SK-N-SH (cell line): ENCODE results near the gene RHOT2. TPM values are rescaled to one million over a fixed set of nuclear protein-coding genes. Genes with fewer than 3 reads are reported as not detected.

ENCODE experiments used
- CTCF ChIA-PET: fragments of 300-600, 350-600 bp; formaldehyde crosslinking; extraction: SDS; loops from one replicate; lab custom pipeline; 2021; lab: Yijun Ruan, JAX
- POLR2A ChIA-PET: fragments of 350-600 bp; sonication (Branson Sonifier 250); formaldehyde crosslinking; extraction: SDS; loops from one replicate; lab custom pipeline; 2020; ENCODE audit warnings: antibody characterized with exemption, inconsistent platforms; lab: Yijun Ruan, JAX
- DNase-seq: peaks from one replicate; pipeline ENCODE4 v3.0.0; 2012
- H2AFZ ChIP-seq: fragments of 200-600 bp; sonication (generic); 2 replicates; pipeline ENCODE4 v1.8.1; 2016; ENCODE audit warnings: antibody characterized with exemption, mild to moderate bottlenecking, low read depth
- H3F3A ChIP-seq: fragments of 200-600 bp; sonication (generic); replicated peaks from 2 replicates; pipeline ENCODE3; 2016; ENCODE audit warnings: antibody characterized with exemption, mild to moderate bottlenecking; ENCODE audit not compliant: insufficient read depth
- H3K27ac ChIP-seq, 2 experiments: fragments of 200-500 bp in 1 of 2; fragments of 200-600 bp in 1 of 2; sonication (Bioruptor generic) in 1 of 2; sonication (generic), shearing (Covaris generic) in 1 of 2; 2 replicates each; pipeline versions ENCODE4 v1.5.1 to v1.6.1; 2014 to 2016; ENCODE audit warnings: low read depth in 2 of 2, inconsistent platforms in 1 of 2, low read length in 1 of 2, mild to moderate bottlenecking in 1 of 2, mixed read lengths in 1 of 2
- H3K27me3 ChIP-seq: fragments of 200-600 bp; sonication (generic), shearing (Covaris generic); 2 replicates; pipeline ENCODE4 v1.6.1; 2016; ENCODE audit warnings: mixed run types; ENCODE audit not compliant: insufficient read depth
- H3K36me3 ChIP-seq, 2 experiments: fragments of 200-500 bp in 1 of 2; fragments of 200-600 bp in 1 of 2; sonication (Bioruptor generic) in 1 of 2; sonication (generic) in 1 of 2; replicated peaks in 1 of 2; 2 replicates each; pipeline versions ENCODE3 to v1.5.1; 2014 to 2016; ENCODE audit warnings: low read length in 1 of 2, mild to moderate bottlenecking in 1 of 2; ENCODE audit not compliant: insufficient read depth in 2 of 2, control insufficient read depth in 1 of 2
- H3K4me1 ChIP-seq, 2 experiments: fragments of 200-500 bp in 1 of 2; fragments of 200-600 bp in 1 of 2; sonication (Bioruptor generic) in 1 of 2; sonication (generic), shearing (Covaris generic) in 1 of 2; 2 replicates each; pipeline versions ENCODE4 v1.5.1 to v1.6.1; 2014 to 2016; ENCODE audit warnings: low read depth in 1 of 2, low read length in 1 of 2, mixed run types in 1 of 2; ENCODE audit not compliant: insufficient read depth in 2 of 2, control insufficient read depth in 1 of 2
- H3K4me2 ChIP-seq: fragments of 200-600 bp; sonication (generic), shearing (Covaris generic); 2 replicates; pipeline ENCODE4 v1.6.1; 2017; ENCODE audit warnings: mixed run types
- H3K4me3 ChIP-seq, 2 experiments: fragments of 200-500 bp in 1 of 2; fragments of 200-600 bp in 1 of 2; sonication (Bioruptor generic) in 1 of 2; sonication (generic), shearing (Covaris generic) in 1 of 2; 2 replicates each; pipeline versions ENCODE4 v1.5.1 to v1.8.1; 2014 to 2016; ENCODE audit warnings: low read depth in 2 of 2, inconsistent platforms in 1 of 2, low read length in 1 of 2, mild to moderate bottlenecking in 1 of 2, mixed read lengths in 1 of 2, moderate library complexity in 1 of 2
- H3K79me2 ChIP-seq: fragments of 200-600 bp; sonication (generic); 2 replicates; pipeline ENCODE4 v1.8.1; 2017; ENCODE audit warnings: mild to moderate bottlenecking; ENCODE audit not compliant: insufficient read depth
- H3K9ac ChIP-seq: fragments of 200-600 bp; sonication (generic); 2 replicates; pipeline ENCODE4 v1.6.1; 2017; ENCODE audit warnings: mixed run types
- H3K9me2 ChIP-seq: fragments of 200-600 bp; sonication (generic); 2 replicates; pipeline ENCODE4 v1.6.1; 2017; ENCODE audit warnings: mixed run types
- H3K9me3 ChIP-seq: fragments of 200-600 bp; sonication (generic); 2 replicates; pipeline ENCODE4 v1.6.1; 2017; ENCODE audit warnings: mixed run types, mild to moderate bottlenecking, moderate library complexity
- H4K20me1 ChIP-seq: fragments of 200-600 bp; sonication (generic); 2 replicates; pipeline ENCODE4 v1.6.1; 2017; ENCODE audit warnings: mild to moderate bottlenecking, mixed run types; ENCODE audit not compliant: insufficient read depth
- CTCF ChIP-seq: fragments of 200-600 bp; sonication (generic); IDR thresholded peaks from 2 replicates; pipeline ENCODE4 v1.6.1; 2017; ENCODE audit warnings: antibody characterized with exemption, mild to moderate bottlenecking, moderate library complexity
- EP300 ChIP-seq, 2 experiments: IDR thresholded peaks; 2 replicates each; pipeline versions ENCODE4 v1.4.0 to v1.6.1; 2012; ENCODE audit warnings: borderline replicate concordance in 1 of 2, low read depth in 1 of 2, low read length in 1 of 2
- EZH2phosphoT487 ChIP-seq: fragments of 200-600 bp; sonication (generic); IDR thresholded peaks from 2 replicates; pipeline ENCODE4 v1.6.1; 2017; ENCODE audit warnings: low read depth, mixed run types, mild to moderate bottlenecking, antibody characterized with exemption, moderate library complexity, borderline replicate concordance
- FOXJ3 ChIP-seq: sonication (generic); formaldehyde crosslinking; IDR thresholded peaks from 2 replicates; pipeline ENCODE4 v1.5.1; 2020; ENCODE audit warnings: mild to moderate bottlenecking, missing genetic modification reagents
- FOXM1 ChIP-seq: IDR thresholded peaks from 2 replicates; pipeline ENCODE4 v1.4.0; 2012; ENCODE audit warnings: low read depth, mild to moderate bottlenecking
- GABPA ChIP-seq: IDR thresholded peaks from 2 replicates; pipeline ENCODE4 v1.4.0; 2012; ENCODE audit warnings: low read depth, mild to moderate bottlenecking
- GATA2 ChIP-seq: sonication (generic); formaldehyde crosslinking; IDR thresholded peaks from 2 replicates; pipeline ENCODE4 v1.5.0; 2020; ENCODE audit warnings: mild to moderate bottlenecking, missing genetic modification reagents
- JUND ChIP-seq: IDR thresholded peaks from 2 replicates; pipeline ENCODE4 v1.4.0; 2012
- MEF2A ChIP-seq: IDR thresholded peaks from 2 replicates; pipeline ENCODE4 v1.4.0; 2012; ENCODE audit warnings: low read depth, borderline replicate concordance
- MXI1 ChIP-seq: IDR thresholded peaks from 2 replicates; pipeline ENCODE4 v1.6.1; 2012; ENCODE audit warnings: mild to moderate bottlenecking, low read depth, low read length, improper control_type of control experiment
- NFIC ChIP-seq: IDR thresholded peaks from 2 replicates; pipeline ENCODE4 v1.4.0; 2012; ENCODE audit warnings: borderline replicate concordance
- NRF1 ChIP-seq: IDR thresholded peaks from 2 replicates; pipeline ENCODE4 v1.6.1; 2012; ENCODE audit warnings: low read depth, mild to moderate bottlenecking, low read length
- PBX3 ChIP-seq: IDR thresholded peaks from 2 replicates; pipeline ENCODE4; 2012
- RFX5 ChIP-seq: IDR thresholded peaks from 2 replicates; pipeline ENCODE4 v1.6.1; 2012; ENCODE audit warnings: mild to moderate bottlenecking, improper control_type of control experiment, low read length
- SIN3A ChIP-seq: IDR thresholded peaks from 2 replicates; pipeline ENCODE4 v1.6.1; 2012; ENCODE audit warnings: low read depth, mild to moderate bottlenecking, low read length, moderate library complexity, borderline replicate concordance
- SMC3 ChIP-seq: IDR thresholded peaks from 2 replicates; pipeline ENCODE4 v1.6.1; 2012; ENCODE audit warnings: low read depth, low read length, improper control_type of control experiment
- TCF12 ChIP-seq: IDR thresholded peaks from 2 replicates; pipeline ENCODE4 v1.4.0; 2012
- TEAD4 ChIP-seq: IDR thresholded peaks from 2 replicates; pipeline ENCODE4 v1.4.0; 2012; ENCODE audit warnings: mild to moderate bottlenecking, borderline replicate concordance; ENCODE audit not compliant: insufficient read depth
- ZBTB33 ChIP-seq: IDR thresholded peaks from 2 replicates; pipeline ENCODE4 v1.4.0; 2012; ENCODE audit warnings: low read depth, borderline replicate concordance
- WGBS: methylation state at CpG from one replicate; pipeline ENCODE4 v1.1.6; 2017; ENCODE audit warnings: low lambda C conversion rate; 5-methylcytosine and 5-hydroxymethylcytosine counted together
- polyA plus RNA-seq, 3 experiments: library from polyadenylated mRNA; depleted of rRNA; stranded (reverse); fragments of >200 nt; gene quantifications; 2 replicates each; pipeline ENCODE4 v1.2.3, GENCODE V29; 2012
- TF ChIP-seq, protein P1 (sequence below): IDR thresholded peaks from 2 replicates; pipeline ENCODE4 v1.6.1; 2012; ENCODE audit warnings: mild to moderate bottlenecking, low read depth, low read length, moderate library complexity

Gene RHOT2
- polyA plus RNA-seq, 1 of the 3 experiments (the other 2 are of a cell fraction) = 229 TPM

DNA sequence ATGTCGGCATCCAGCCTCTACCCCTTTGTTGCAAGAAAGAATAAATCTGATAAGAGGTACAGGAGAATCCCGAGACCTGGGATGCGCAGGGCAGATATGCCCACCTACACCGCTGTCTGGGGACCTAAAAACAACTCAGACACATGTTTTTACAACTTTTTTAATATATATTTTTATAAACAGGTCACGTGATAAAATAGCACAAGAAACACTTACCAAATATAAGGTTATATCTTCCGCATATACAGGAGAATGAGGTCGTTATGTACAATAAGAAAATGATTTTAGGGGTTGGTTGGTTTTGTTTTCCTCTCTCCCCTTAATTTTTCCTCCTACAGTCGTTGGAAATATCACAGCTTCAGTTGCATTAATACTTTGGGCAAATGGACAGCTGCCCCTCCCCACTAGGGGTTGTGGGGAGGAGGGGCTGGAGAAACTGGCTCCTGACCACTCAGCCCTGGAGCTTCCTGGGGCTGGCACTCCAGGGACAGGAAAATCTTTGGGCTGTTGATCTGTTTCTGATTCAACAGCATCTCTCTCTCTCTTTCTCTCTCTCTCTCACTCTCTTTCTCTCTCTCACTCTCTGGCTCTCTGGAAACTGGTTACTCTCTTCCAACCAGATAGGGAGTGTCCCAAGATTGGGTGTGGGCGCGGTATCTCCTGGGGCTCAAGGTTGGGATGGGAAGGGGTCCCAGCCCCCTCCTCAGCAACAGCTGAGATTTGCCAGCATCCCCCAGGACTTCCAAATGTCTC lies 24.6 kb downstream of the RHOT2 start:
- Histone ChIP-seq H3K9me3 (no peaks in the 10 kb centered on the region), H3K4me1 (peaks cover 9 to 13% of the 10 kb centered on the region in 2 experiments; a peak in 2 of 4 replicates), H3K27ac (no peak overlapping the region), H3F3A (peaks cover 20% of the 10 kb centered on the region), H3K4me3 (no peak overlapping the region), H3K9ac (no peak overlapping the region), H4K20me1 (no peaks in the 10 kb centered on the region), H2AFZ (no peak overlapping the region), H3K9me2 (no peaks in the 10 kb centered on the region), H3K4me2 (no peak overlapping the region), H3K36me3 (peaks cover 0 to 2% of the 10 kb centered on the region in 2 experiments), H3K27me3 (no peaks in the 10 kb centered on the region), H3K79me2 (peaks cover 8% of the 10 kb centered on the region; the same call in 1 of the 2 replicates)
- TF ChIP-seq FOXJ3 (CRISPR knock-in tag) (no peak), JUND (no peak), MXI1 (no peak), TCF12 (no peak), CTCF (no peak), NRF1 (no peak), PBX3 (no peak), ZBTB33 (no peak), TEAD4 (no peak), RFX5 (no peak), SIN3A (no peak), MEF2A (no peak), FOXM1 (no peak), NFIC (no peak), EZH2phosphoT487 (no peak), EP300 (IDR thresholded peaks at IDR 0.05; ENCODE audit: borderline replicate concordance in 1 of 2, low read depth in 1 of 2, low read length in 1 of 2) (no peak), SMC3 (no peak), GABPA (no peak), GATA2 (CRISPR knock-in tag) (no peak)
- TF ChIP-seq, protein P1, sequence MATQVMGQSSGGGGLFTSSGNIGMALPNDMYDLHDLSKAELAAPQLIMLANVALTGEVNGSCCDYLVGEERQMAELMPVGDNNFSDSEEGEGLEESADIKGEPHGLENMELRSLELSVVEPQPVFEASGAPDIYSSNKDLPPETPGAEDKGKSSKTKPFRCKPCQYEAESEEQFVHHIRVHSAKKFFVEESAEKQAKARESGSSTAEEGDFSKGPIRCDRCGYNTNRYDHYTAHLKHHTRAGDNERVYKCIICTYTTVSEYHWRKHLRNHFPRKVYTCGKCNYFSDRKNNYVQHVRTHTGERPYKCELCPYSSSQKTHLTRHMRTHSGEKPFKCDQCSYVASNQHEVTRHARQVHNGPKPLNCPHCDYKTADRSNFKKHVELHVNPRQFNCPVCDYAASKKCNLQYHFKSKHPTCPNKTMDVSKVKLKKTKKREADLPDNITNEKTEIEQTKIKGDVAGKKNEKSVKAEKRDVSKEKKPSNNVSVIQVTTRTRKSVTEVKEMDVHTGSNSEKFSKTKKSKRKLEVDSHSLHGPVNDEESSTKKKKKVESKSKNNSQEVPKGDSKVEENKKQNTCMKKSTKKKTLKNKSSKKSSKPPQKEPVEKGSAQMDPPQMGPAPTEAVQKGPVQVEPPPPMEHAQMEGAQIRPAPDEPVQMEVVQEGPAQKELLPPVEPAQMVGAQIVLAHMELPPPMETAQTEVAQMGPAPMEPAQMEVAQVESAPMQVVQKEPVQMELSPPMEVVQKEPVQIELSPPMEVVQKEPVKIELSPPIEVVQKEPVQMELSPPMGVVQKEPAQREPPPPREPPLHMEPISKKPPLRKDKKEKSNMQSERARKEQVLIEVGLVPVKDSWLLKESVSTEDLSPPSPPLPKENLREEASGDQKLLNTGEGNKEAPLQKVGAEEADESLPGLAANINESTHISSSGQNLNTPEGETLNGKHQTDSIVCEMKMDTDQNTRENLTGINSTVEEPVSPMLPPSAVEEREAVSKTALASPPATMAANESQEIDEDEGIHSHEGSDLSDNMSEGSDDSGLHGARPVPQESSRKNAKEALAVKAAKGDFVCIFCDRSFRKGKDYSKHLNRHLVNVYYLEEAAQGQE = no peak
- 79% methylated on average over 10 of the region's 10 CpGs for WGBS
- CTCF ChIA-PET = interaction anchor here (0.7 to 0.9 kb wide), 3 partner anchors 11 to 25 kb away, joined by 3 read pairs; no protein-coding TSS in a partner anchor
- POLR2A ChIA-PET = no interaction called here
- DNase-seq = no peak
